ENCODE data around the gene PSTPIP1.
A peak's percentile ranks its signal among the peaks of the same experiment; 100 is the strongest.

PSTPIP1 gene

DNA sequence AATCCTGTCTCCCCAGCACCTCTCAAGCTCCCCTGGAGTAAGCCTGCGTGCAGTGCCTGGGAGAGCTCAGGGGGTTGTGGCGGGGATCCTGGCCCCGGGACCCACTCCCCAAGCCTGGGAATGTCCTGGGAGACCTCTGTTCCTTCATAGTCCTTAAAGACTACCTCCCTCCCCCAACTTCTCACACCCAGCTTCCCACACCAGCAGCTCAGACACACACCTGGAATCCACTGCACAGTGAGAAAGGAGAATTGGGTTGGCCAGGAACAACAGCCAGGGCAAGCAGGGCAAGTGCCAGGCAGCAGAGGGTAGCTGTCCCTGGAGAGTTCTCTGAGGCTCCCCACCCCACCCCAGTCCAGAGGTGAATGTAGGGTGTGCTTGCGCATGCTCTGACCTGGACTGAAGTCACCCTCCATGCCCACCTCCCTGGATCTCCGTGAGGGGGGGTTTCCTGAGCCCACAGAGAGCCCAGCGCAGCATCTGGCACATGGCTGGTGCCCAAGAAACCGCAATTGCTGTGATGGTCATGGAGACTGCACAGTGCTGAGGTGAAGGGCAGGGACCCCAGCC, 22.2 kb downstream of the PSTPIP1 start:
- Mint-ChIP-seq H3K4me1 (ENCODE audit: low read depth) (peaks cover 88% of the 10 kb centered on the region), H3K27me3 (no peaks in the 10 kb centered on the region), H3K36me3 (peaks cover 2% of the 10 kb centered on the region), H3K27ac (peak overlapping the region; percentile 77), H3K9me3 (ENCODE audit: low read depth) (no peaks in the 10 kb centered on the region), H3K4me3 (no peak overlapping the region)

DNA sequence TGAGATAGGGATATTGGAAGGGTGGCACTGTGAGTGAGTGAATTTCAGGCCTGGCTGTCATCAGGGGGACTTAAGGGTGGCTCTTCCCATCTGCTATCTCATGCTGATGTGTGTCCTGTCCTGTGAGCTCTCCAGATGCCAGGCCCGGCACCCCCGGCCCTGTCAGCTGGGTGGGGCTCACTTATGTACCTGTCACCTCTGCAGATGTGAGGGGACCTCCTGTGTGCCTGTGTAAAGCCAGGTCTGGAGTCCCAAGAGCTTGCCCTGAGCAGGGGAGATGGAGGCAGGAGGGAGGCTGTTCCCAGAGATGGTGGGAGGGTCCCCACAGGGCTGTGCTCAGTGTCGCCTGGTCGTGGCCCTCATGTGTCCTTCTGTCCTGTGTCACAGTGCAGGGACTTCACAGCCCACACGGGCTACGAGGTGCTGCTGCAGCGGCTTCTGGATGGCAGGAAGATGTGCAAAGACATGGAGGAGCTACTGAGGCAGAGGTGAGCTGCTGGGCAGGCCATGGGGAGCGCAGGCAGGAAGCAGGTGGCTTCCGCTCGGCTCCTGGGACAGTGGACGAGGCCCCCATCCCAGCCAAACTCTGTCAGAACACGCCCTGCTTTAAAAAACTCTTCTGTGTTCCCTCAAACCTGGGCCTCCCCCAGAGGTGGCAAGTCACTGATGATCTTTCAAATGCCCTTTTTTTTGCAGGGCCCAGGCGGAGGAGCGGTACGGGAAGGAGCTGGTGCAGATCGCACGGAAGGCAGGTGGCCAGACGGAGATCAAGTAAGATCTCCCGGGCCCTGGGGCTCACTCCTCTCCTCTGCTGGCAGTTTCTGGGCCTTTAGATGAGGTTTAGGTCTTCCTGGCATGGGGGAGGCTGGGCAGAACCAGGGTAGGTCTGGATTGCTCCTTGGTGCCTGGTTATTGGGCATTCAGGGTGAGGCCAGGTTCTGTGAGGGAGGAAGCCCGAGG, 23.1 kb downstream of the PSTPIP1 start:
- peaks cover 2% of the 10 kb centered on the region for H3K36me3 Mint-ChIP-seq
- peak overlapping the region; percentile 77 for H3K27ac Mint-ChIP-seq
- H3K27me3 Mint-ChIP-seq: no peaks in the 10 kb centered on the region
- no peaks in the 10 kb centered on the region for H3K9me3 Mint-ChIP-seq (ENCODE audit: low read depth)
- peaks cover 88% of the 10 kb centered on the region for H3K4me1 Mint-ChIP-seq (ENCODE audit: low read depth)
- H3K4me3 Mint-ChIP-seq: no peak overlapping the region

DNA sequence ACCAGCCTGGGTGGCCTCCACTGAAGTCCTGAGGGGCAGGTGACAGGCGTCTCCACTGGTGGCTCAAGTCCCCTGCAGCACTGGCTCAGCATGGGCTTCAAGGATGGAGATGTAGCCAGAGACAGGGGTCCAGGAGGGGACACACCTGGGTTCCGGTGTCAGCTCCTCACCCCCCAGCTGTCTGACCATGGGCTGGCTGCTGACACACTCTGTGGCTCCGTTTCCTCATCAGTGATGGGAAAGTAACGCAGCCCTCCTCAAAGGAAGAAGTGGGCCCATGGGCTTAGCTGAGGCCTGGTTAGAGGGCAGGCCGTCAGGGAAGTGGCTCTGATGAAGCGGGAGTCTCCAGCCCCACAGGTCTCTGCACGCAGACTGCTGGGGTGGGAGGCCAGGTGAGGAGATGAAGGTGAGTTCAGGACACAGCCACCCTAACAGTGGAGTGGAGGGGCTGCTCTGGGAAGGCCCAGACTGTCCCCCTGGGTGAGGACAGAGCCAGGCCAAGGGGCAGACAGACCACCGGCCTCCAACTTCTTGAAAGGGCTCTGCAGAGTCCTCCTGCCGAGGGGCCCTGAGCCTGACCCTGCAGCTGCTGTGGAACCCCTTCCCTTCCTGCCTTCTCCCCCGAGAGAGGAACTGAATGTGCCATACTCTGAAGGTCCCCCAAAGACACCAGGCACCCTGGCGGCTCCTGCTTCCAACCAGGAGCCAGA, 24.0 kb downstream of the PSTPIP1 start:
- Mint-ChIP-seq H3K27ac (peak overlapping the region; percentile 92), H3K36me3 (peaks cover 2% of the 10 kb centered on the region), H3K4me3 (peak overlapping the region; percentile 73), H3K27me3 (no peaks in the 10 kb centered on the region), H3K4me1 (ENCODE audit: low read depth) (peaks cover 87% of the 10 kb centered on the region), H3K9me3 (ENCODE audit: low read depth) (no peaks in the 10 kb centered on the region)

DNA sequence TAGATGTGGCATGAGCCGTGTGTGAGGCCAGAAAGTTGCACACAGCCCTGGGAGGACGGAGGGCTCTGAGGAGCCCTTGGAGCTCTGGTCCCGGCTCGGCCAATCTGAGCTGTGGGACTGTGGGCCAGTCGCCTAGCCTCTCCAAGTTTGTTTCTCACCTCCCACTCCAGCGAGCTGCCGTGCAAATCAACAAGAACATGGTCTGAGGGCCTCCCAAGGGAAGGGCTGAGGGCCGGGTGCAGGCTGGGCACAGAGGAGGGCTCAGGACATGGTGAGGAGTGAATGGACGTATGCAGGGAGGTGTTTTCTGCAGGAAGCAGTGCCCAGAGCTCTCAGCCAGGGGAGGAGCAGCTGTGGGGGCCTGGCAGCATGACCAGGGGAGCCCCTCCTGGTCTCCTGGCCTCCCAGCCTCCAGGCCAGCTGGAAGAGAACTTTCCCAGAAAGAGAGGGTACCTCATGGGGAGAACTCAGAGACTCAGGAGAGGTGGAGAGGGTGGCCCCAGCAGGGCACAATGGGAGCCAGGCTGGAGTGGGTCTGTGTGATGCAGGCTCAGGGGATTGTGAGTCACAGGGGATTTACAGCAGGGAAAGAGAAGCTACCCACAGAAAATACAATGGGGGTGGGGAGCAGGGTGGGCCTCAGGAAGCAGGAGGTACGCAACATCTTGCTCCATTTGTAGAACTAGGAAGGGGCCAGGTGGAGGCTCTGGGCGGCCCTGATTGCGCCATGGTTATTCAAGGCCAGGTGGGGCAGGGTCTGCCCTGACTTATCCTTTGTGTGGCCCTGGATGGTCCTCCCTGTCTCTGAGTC, 24.8 kb downstream of the PSTPIP1 start:
- peaks cover 2% of the 10 kb centered on the region for H3K36me3 Mint-ChIP-seq
- no peaks in the 10 kb centered on the region for H3K27me3 Mint-ChIP-seq
- peaks cover 82% of the 10 kb centered on the region for H3K4me1 Mint-ChIP-seq (ENCODE audit: low read depth)
- H3K27ac Mint-ChIP-seq: peak overlapping the region; percentile 92
- peak overlapping the region; percentile 73 for H3K4me3 Mint-ChIP-seq
- no peaks in the 10 kb centered on the region for H3K9me3 Mint-ChIP-seq (ENCODE audit: low read depth)

DNA sequence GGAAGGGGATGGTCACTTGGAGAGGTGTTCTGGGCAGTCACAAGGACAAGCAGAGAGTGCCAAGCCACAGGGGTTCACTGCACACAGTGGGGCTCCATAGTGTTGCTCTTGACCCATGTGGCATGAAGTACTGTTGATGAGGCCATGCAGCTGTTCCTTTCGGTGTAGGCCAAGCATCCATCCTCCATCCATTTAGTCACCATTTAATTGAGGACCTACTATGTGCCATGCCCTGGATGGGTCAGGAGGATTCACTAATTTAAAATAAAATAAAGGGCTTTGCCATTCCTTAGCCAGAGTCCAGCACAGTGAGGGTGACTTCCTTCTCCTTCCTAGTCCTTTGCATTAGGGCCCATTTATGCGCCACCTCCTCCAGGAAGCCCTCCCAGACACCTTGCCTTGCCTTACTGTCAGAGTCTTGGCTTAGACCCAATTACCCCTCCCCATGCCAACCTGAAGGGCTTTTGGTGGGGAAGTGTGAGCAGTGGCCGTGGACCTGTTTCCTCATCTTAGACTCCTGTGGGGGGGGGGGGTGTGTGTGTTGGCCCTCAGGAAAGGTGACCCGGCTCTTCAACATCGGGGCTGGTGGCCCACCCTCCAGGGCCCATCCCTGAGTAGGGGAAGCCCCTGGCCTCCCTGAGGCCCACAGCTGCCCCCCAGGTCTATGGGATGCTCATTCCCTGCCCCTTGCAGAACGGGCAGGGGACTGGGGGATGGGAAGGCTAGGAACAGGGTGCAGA, 25.6 kb downstream of the PSTPIP1 start:
- Mint-ChIP-seq H3K27ac (peak overlapping the region; percentile 98), H3K4me3 (peak overlapping the region; percentile 73), H3K36me3 (peaks cover 2% of the 10 kb centered on the region), H3K9me3 (ENCODE audit: low read depth) (no peaks in the 10 kb centered on the region), H3K4me1 (ENCODE audit: low read depth) (peaks cover 74% of the 10 kb centered on the region), H3K27me3 (no peaks in the 10 kb centered on the region)

DNA sequence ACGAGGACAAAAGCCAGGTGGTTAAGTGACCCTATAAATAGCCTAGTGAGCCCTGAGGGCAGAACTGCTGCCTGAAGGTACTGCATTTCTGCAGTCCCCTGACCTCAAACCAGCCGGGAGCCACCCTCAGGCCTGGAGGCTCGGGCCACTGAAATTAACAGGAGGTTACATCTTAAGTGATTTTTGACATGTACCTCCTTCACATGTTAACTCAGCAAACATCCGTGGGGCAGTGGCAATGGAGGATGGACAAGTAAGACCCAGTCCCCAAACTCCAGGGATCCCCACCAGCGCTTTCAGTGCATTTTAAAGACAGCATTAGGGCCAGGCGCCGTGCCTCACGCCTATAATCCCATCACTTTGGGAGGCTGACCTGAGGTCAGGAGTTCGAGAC, 26.2 kb downstream of the PSTPIP1 start:
- Mint-ChIP-seq H3K27ac (peak overlapping the region; percentile 98), H3K4me1 (ENCODE audit: low read depth) (peaks cover 74% of the 10 kb centered on the region), H3K9me3 (ENCODE audit: low read depth) (no peaks in the 10 kb centered on the region), H3K36me3 (peaks cover 2% of the 10 kb centered on the region), H3K4me3 (no peak overlapping the region), H3K27me3 (no peaks in the 10 kb centered on the region)

DNA sequence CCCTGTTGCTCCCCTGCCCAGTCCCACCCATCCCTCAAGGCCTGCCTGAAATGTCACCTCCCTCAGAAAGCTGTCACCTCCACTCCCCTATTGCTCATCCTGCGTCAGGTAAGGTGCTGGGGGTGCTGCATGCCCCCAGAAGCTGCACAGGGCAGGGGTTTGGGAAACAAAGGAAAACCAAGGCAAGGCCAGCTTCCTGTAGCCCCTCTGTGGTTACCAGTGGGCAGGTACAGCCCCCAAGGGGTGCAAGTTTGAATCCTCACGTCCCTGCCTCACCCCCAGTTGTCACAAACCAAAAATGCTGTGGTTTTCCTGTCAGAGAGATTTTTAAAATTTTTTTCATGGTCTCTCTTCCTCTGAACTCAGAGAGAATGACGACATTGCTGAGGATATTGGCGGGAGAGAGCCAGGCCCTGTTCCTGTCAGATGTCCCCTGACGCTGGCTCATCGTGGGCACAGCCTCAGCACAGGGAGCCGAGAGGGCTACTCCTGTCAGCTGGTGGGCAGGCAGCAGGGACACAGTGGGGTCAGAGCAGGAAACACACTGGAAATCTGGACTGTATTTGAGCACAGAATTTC, 27.0 kb downstream of the PSTPIP1 start:
- Mint-ChIP-seq H3K27me3 (no peaks in the 10 kb centered on the region), H3K4me3 (peak overlapping the region; percentile 66), H3K9me3 (ENCODE audit: low read depth) (no peaks in the 10 kb centered on the region), H3K4me1 (ENCODE audit: low read depth) (peaks cover 69% of the 10 kb centered on the region), H3K36me3 (peaks cover 2% of the 10 kb centered on the region), H3K27ac (peak overlapping the region; percentile 98)

DNA sequence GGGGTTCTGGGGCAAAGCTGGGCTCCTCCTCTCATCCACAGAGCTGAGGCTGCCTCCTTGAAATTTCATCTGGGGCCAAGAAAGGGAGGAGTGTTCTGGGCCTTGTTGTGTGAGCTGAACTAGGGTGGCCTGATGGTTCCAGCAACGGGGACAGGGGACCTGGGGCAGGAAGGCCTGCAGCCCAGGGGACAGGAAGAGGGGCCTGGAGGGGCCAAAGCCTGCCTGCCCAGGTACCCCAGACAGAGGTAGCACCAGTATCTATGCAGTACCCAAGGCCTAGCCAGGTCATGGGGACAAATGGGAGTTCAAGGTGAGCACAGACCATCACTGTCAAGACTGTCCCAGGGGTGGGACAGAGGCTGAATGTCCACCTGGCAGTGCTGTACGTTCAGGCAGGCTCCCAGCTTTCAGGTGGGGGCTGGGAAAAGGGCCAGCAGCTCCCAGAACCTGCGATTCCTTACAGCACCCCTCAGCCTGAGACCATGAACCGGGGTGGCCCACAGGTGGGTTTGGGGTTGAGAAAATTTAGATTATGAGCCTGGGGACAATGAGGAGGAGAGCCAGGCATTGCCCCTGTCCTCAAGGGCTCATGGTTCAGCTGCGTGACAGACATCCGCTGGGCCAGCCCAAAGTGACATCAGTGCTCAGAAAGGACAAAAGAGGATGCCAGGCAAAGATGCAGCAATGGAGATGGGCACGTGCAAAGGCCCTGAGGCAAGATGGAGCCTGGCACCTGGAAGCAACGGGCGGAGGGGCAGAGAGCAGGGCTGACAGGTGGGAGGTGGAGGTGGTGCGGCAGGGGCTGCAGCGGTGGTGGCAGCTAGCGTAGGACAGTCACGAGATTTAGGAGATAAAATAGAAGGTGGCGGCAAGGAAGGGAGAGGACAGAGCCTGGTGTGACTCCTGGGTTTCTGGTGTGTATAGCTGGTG, 28.0 kb downstream of the PSTPIP1 start:
- Mint-ChIP-seq H3K27me3 (no peaks in the 10 kb centered on the region), H3K4me1 (ENCODE audit: low read depth) (peaks cover 60% of the 10 kb centered on the region), H3K36me3 (peaks cover 2% of the 10 kb centered on the region), H3K27ac (peak overlapping the region; percentile 98), H3K4me3 (peak overlapping the region; percentile 66), H3K9me3 (ENCODE audit: low read depth) (no peaks in the 10 kb centered on the region)

DNA sequence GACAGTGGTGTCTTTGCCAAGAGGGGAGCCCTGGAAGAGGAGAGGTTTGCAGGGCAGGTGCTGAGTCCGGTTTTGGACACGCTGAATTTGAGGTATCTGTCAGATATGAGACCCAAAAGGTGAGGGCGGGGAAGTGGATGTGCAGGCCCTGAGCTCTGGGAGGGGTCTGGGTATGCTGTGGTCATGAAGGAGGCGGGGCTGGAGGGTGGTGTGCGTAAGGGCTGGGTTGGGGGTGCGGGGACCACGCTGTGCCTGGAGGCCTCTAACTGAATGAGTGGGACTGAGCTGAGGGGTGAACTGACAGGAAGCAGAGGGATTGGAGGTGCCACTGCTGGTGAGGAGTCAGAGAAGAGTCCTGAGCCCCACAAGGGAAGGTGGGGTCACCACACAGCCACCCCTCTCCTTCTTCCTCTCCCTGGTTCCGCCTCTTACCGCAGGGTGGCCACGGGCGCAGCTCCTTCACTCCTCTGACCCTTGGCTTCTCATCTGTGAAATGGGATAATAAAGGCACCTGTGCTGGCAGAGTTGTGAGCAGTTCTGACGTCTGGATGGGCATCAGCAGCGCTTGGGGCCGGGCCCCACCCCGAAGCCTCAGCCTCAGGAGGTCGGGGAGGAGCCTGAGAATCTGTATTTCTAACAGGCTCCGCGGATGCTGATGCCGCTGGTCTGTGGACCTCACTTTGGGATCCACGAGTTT, 28.8 kb downstream of the PSTPIP1 start:
- Mint-ChIP-seq H3K4me1 (ENCODE audit: low read depth) (peaks cover 54% of the 10 kb centered on the region), H3K27ac (peak overlapping the region; percentile 98), H3K27me3 (no peaks in the 10 kb centered on the region), H3K9me3 (ENCODE audit: low read depth) (no peaks in the 10 kb centered on the region), H3K4me3 (no peak overlapping the region), H3K36me3 (peaks cover 2% of the 10 kb centered on the region)

DNA sequence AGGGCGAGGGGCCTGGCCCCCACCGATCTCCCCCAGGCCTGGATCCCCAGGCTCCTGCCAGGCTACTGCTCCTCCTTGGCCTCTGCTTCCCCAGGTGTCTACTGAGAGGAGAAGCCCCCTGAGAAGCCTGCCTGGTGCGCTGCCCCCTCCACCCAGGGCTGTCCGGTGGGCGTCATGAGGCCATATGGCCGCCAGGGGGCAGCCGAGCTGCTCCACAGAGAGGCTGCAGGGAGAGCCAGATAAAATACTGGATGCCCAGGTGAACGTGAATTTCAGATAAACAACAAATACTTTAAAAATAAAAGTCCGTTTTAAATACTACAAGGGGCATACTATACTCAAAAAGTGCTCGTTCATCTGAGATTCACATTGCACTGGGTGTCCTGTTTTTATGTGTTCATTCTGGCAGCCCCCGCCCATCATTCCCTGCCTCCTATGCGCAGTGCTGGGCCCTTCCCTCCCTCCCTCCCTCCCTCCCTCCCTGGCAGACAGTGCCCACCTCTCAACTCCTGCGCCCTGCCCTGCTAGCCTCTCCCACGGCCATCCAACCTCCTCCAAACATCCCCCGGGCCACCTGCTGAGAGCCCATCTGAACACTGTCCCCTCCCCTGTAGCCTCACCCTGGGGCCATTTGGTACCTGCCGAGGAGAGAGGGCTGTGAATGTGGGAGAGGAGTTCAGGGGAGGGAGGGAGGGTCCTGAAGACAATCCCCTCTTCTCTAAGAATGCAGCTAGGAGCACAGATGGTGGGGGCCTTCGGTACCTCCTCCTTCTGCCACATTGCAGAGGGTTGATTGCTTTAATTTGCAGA, 29.6 kb downstream of the PSTPIP1 start:
- Mint-ChIP-seq H3K27me3 (no peaks in the 10 kb centered on the region), H3K4me1 (ENCODE audit: low read depth) (peaks cover 46% of the 10 kb centered on the region), H3K36me3 (peaks cover 2% of the 10 kb centered on the region), H3K27ac (peak overlapping the region; percentile 64), H3K4me3 (no peak overlapping the region), H3K9me3 (ENCODE audit: low read depth) (no peaks in the 10 kb centered on the region)

DNA sequence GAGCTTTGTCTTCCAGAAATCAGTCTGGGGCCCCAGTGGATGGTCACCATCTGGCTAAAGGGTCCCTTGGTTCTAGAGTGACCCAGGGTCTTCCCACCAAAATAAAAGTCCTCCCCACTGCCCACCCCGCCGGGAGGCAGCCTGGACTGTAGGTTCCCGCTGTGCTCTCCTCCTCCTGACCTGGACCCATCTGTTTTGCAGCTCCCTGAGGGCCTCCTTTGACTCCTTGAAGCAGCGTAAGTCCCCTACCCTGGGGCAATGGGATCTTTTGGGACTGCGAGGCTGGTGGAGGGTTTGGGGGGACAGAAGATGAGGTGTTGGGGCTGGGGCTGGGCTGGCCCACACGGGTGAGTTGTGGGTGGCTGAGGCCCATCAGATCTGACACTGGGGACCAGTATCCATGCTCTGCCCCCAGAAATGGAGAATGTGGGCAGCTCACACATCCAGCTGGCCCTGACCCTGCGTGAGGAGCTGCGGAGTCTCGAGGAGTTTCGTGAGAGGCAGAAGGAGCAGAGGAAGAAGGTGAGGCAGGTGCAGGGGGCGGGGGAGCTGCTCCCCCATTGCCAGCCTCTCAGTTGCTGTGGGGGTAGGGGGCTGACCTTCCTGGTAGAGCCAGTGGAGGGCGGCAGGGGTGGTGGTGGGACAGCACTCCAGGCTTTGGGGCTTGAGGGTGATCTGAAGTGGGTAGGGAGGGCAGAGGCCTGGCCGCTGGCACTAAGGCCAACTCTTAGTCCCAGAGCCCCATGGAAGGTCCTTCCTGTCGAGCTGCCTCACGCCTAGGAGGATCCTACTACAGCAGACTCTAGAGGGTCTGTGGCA, 30.4 kb downstream of the PSTPIP1 start:
- Mint-ChIP-seq H3K9me3 (ENCODE audit: low read depth) (no peaks in the 10 kb centered on the region), H3K36me3 (no peaks in the 10 kb centered on the region), H3K4me1 (ENCODE audit: low read depth) (peaks cover 38% of the 10 kb centered on the region), H3K27ac (peak overlapping the region; percentile 75), H3K27me3 (no peaks in the 10 kb centered on the region), H3K4me3 (no peak overlapping the region)
